GM12878 (cell line): ENCODE data around the gene PGK2. TPM values are rescaled to one million over a fixed set of nuclear protein-coding genes. Genes with fewer than 3 reads are reported as not detected.

Experiments used
- ATAC-seq: fragments of 200-7000 bp; cut with Tn5 transposase; 3 replicates; pipeline ENCODE4 v1.9.1; 2020; ENCODE audit warnings: mild to moderate bottlenecking, moderate library complexity
- BruUV-seq: library from RNA; stranded (reverse); fragments of 400-500 nt; replicated peaks from 2 replicates; lab custom pipeline; 2021; lab: Mats Ljungman, UMichigan
- CTCF ChIA-PET: fragments of 300-600 bp; sonication (Branson Sonifier 250); formaldehyde crosslinking; extraction: SDS; loops from one replicate; lab custom pipeline; 2021; ENCODE audit warnings: inconsistent platforms; lab: Yijun Ruan, JAX
- POLR2A ChIA-PET: fragments of 350-600 bp; formaldehyde crosslinking; extraction: SDS; loops from one replicate; lab custom pipeline; 2021; ENCODE audit warnings: inconsistent platforms; lab: Charles Lee
- RAD21 ChIA-PET: fragments of 300-600 bp; sonication (Branson Sonifier 250); formaldehyde crosslinking; loops from one replicate; lab custom pipeline; 2023; ENCODE audit warnings: antibody characterized with exemption; ENCODE audit not compliant: unreplicated experiment; lab: Charles Lee
- SMC1A ChIA-PET: fragments of 300-600 bp; sonication (Branson Sonifier 250); formaldehyde crosslinking; loops from one replicate; lab custom pipeline; 2023; ENCODE audit not compliant: unreplicated experiment, uncharacterized antibody; lab: Charles Lee
- DNase-seq: peaks from one replicate; pipeline ENCODE4 v3.0.0-alpha.2; 2011; ENCODE audit warnings: low read depth, low spot score
- FAIRE-seq: peaks from 3 replicates; lab custom pipeline; 2011; peaks lifted over from hg19 to GRCh38; lab: Jason Lieb, UNC
- H2AFZ ChIP-seq: 2 replicates; pipeline ENCODE4 v1.6.0; 2011; ENCODE audit warnings: low read depth, low read length, control low read depth; ENCODE audit not compliant: control insufficient read depth
- H3K27ac ChIP-seq: 2 replicates; pipeline ENCODE4 v1.5.1; 2011; ENCODE audit warnings: control low read depth; ENCODE audit not compliant: control insufficient read depth, insufficient read depth
- H3K27me3 ChIP-seq, 2 experiments: replicated peaks in 1 of 2; 2 replicates each; pipeline versions ENCODE4 v1.6.0 to v1.6.1; 2011; ENCODE audit warnings: low read length in 1 of 2; ENCODE audit not compliant: control insufficient read depth in 2 of 2, insufficient read depth in 2 of 2
- H3K36me3 ChIP-seq, 2 experiments: 2 replicates each; pipeline ENCODE4 v1.5.1; 2011; ENCODE audit warnings: low read length in 1 of 2; ENCODE audit not compliant: control insufficient read depth in 2 of 2, insufficient read depth in 2 of 2
- H3K4me1 ChIP-seq: 2 replicates; pipeline ENCODE4 v1.6.1; 2011; ENCODE audit warnings: mild to moderate bottlenecking, low read length, moderate library complexity, mixed read lengths; ENCODE audit not compliant: control insufficient read depth, insufficient read depth
- H3K4me2 ChIP-seq: 2 replicates; pipeline ENCODE4 v1.6.0; 2011; ENCODE audit warnings: control low read depth; ENCODE audit not compliant: control insufficient read depth, insufficient read depth
- H3K4me3 ChIP-seq: fragments of 200-600 bp; sonication (generic); 2 replicates; pipeline ENCODE4 v1.5.1; 2016
- H3K79me2 ChIP-seq: 2 replicates; pipeline ENCODE4 v1.6.0; 2011; ENCODE audit warnings: low read length; ENCODE audit not compliant: control insufficient read depth, insufficient read depth
- H3K9ac ChIP-seq: 2 replicates; pipeline ENCODE4 v1.8.0; 2011; ENCODE audit warnings: low read length, control low read depth, mixed read lengths; ENCODE audit not compliant: control insufficient read depth, insufficient read depth
- H3K9me3 ChIP-seq: replicated peaks from 3 replicates; pipeline ENCODE4 v1.5.1; 2011; ENCODE audit warnings: mild to moderate bottlenecking, low read length; ENCODE audit not compliant: control insufficient read depth, insufficient read depth
- H4K20me1 ChIP-seq: 2 replicates; pipeline ENCODE4 v1.6.0; 2011; ENCODE audit not compliant: control insufficient read depth, insufficient read depth
- ATF2 ChIP-seq: IDR thresholded peaks from 2 replicates; pipeline ENCODE4 v1.6.1; 2012; ENCODE audit warnings: low read length, inconsistent platforms
- LARP7 ChIP-seq: fragments of 450-650 bp; IDR thresholded peaks from 2 replicates; pipeline ENCODE4 v1.6.1; 2017; ENCODE audit warnings: mild to moderate bottlenecking
- MEF2B ChIP-seq: fragments of 450-650 bp; IDR thresholded peaks from 2 replicates; pipeline ENCODE4 v1.6.1; 2018; ENCODE audit warnings: mild to moderate bottlenecking, moderate library complexity; ENCODE audit not compliant: partially characterized antibody, poor library complexity, severe bottlenecking
- MXI1 ChIP-seq: fragments of 150-350 bp; IDR thresholded peaks from 2 replicates; pipeline ENCODE4 v1.6.1; 2011; ENCODE audit warnings: low read depth, mild to moderate bottlenecking, inconsistent platforms, low read length, improper control_type of control experiment
- PML ChIP-seq: IDR thresholded peaks from 2 replicates; pipeline ENCODE4 v1.6.1; 2012; ENCODE audit warnings: low read length, inconsistent platforms
- TARDBP ChIP-seq: IDR thresholded peaks from 2 replicates; pipeline ENCODE4 v1.6.1; 2016; ENCODE audit warnings: borderline replicate concordance
- WGBS: methylation state at CpG from one replicate; pipeline ENCODE4 v1.1.6; 2016; ENCODE audit warnings: low lambda C conversion rate; ENCODE audit not compliant: insufficient replicate concordance, insufficient coverage; ENCODE audit errors: missing lambda C conversion rate; 5-methylcytosine and 5-hydroxymethylcytosine counted together
- in situ Hi-C: fragments of 300-500 bp; cut with MboI; formaldehyde crosslinking; loops from 9 replicates; pipeline ENCODE4 v1.14.3; 2018; ENCODE audit warnings: mixed read lengths
- intact Hi-C: fragments of 100-400 bp; cut with micrococcal nuclease; formaldehyde crosslinking; loops from one replicate; pipeline ENCODE4 v1.14.2; 2022; ENCODE audit not compliant: unreplicated experiment
- polyA plus RNA-seq, 11 experiments: library from polyadenylated mRNA; depleted of rRNA in 4 of 11; unstranded in 6 of 11; stranded (reverse) in 5 of 11; fragments of >200 nt; fragmentation: Nextera tagmentation in 4 of 11; fragmentation: Illumina TruSeq in 1 of 11; extraction: Ambion mirVana in 4 of 11; extraction: Trizol in 1 of 11; gene quantifications; 1 replicate in 1 of 11; 2 replicates in 10 of 11; pipeline versions ENCODE4 v1.2.1 to v1.2.3, GENCODE V29; 2011 to 2016; ENCODE audit warnings: inconsistent platforms in 2 of 11, missing spikeins in 2 of 11, low read depth in 1 of 11
- total RNA-seq, 4 experiments: library from RNA; depleted of rRNA in 3 of 4; stranded (reverse); fragments of >200 nt in 3 of 4; fragmentation: Illumina TruSeq in 1 of 4; extraction: Trizol in 1 of 4; gene quantifications; 2 replicates each; pipeline versions ENCODE4 v1.2.1 to v1.2.3, GENCODE V29; 2013 to 2021

The PGK2 gene
- total and polyA plus RNA-seq, 10 of the 15 experiments (the other 5 are each of a cell fraction or from before 2014, with no cell fraction given): not detected

- WGBS: 27% methylated on average over 2 of the region's 2 CpGs
- Histone ChIP-seq H3K9ac (no peak overlapping the region), H3K27me3 (no peaks in the 10 kb centered on the region), H3K27ac (no peak overlapping the region), H3K36me3 (no peaks in the 10 kb centered on the region), H3K79me2 (no peaks in the 10 kb centered on the region), H3K4me1 (no peaks in the 10 kb centered on the region), H3K4me2 (no peak overlapping the region), H3K9me3 (no peaks in the 10 kb centered on the region), H4K20me1 (no peaks in the 10 kb centered on the region), H2AFZ (no peak overlapping the region), H3K4me3 (no peak overlapping the region)
- BruUV-seq: no TSS peak
- intact Hi-C loops (no loop called here), in situ Hi-C loops (no loop called here)
- SMC1A ChIA-PET: interaction anchor here (1.0 to 1.4 kb wide), 3 partner anchors 11 to 88 kb away, joined by 3 to 9 read pairs (median 4); no protein-coding TSS in a partner anchor
- TF ChIP-seq MEF2B: no peak
- ATAC-seq (no peak), DNase-seq (no peak), FAIRE-seq (no peak)
- CTCF ChIA-PET: no interaction called here
- RAD21 ChIA-PET: no interaction called here
- POLR2A ChIA-PET: no interaction called here
Observed at GRCh38 chr6:49815166-49815565, 28.1 kb upstream of the PGK2 start.

- Histone ChIP-seq H3K79me2 (no peaks in the 10 kb centered on the region), H2AFZ (no peak overlapping the region), H3K36me3 (no peaks in the 10 kb centered on the region), H3K9ac (no peak overlapping the region), H3K4me3 (no peak overlapping the region), H3K27ac (no peak overlapping the region), H3K27me3 (no peaks in the 10 kb centered on the region), H3K4me1 (no peaks in the 10 kb centered on the region), H3K9me3 (no peaks in the 10 kb centered on the region), H3K4me2 (no peak overlapping the region), H4K20me1 (no peaks in the 10 kb centered on the region)
- in situ Hi-C loops: no loop called here
- WGBS: 19% methylated on average over 2 of the region's 2 CpGs
- ATAC-seq: no peak
- SMC1A ChIA-PET: no interaction called here
- POLR2A ChIA-PET: no interaction called here
- BruUV-seq: no TSS peak
- no peak for FAIRE-seq
- RAD21 ChIA-PET: no interaction called here
- CTCF ChIA-PET: interaction anchor here (1.5 kb wide), 1 partner anchor 12 kb away, joined by 5 read pairs; no protein-coding TSS in a partner anchor
- intact Hi-C loops: no loop called here
- no peak for DNase-seq
- no peak for TF ChIP-seq LARP7
- TF ChIP-seq PML: no peak
- TF ChIP-seq MXI1: no peak
- no peak for TF ChIP-seq ATF2
- TF ChIP-seq TARDBP: no peak
Observed at GRCh38 chr6:49813248-49813647, 26.2 kb upstream of the PGK2 start.
